HEK293 (cell line): Measurements from ENCODE around the gene RASL11A.
A peak's percentile ranks its signal among the peaks of the same experiment; 100 is the strongest.
"Not testable (repeated sequence)": the region's sequence is repeated elsewhere in the genome, so short reads cannot be mapped to it uniquely, and the experiment has no call there.

Experiments used
- CTCF ChIA-PET: fragments of 350-600 bp; formaldehyde crosslinking; extraction: SDS; loops from one replicate; lab custom pipeline; 2021; ENCODE audit warnings: antibody characterized with exemption; lab: Yijun Ruan, JAX
- POLR2A ChIA-PET: fragments of 300-600 bp; formaldehyde crosslinking; extraction: SDS; loops from one replicate; lab custom pipeline; 2020; ENCODE audit warnings: antibody characterized with exemption, inconsistent platforms; lab: Yijun Ruan, JAX
- H3K27ac ChIP-seq: fragments of 200-500 bp; sonication (Bioruptor generic); 2 replicates; pipeline ENCODE4 v1.5.1; 2014; ENCODE audit warnings: low read depth, low read length, control low read depth, inconsistent platforms; ENCODE audit errors: extremely low read depth
- H3K36me3 ChIP-seq, 2 experiments: fragments of 200-500 bp in 1 of 2; sonication (Bioruptor generic) in 1 of 2; 1 replicate in 1 of 2; 2 replicates in 1 of 2; pipeline ENCODE4 v1.5.1; 2014 to 2017; ENCODE audit warnings: inconsistent platforms in 2 of 2, low read length in 2 of 2; ENCODE audit not compliant: control insufficient read depth in 2 of 2, insufficient read depth in 1 of 2
- H3K4me1 ChIP-seq: fragments of 200-500 bp; sonication (Bioruptor generic); 2 replicates; pipeline ENCODE4 v1.5.1; 2014; ENCODE audit warnings: mild to moderate bottlenecking, low read length, inconsistent platforms; ENCODE audit not compliant: control insufficient read depth, insufficient read depth
- H3K4me3 ChIP-seq: 2 replicates; pipeline ENCODE4 v1.5.1; 2011; ENCODE audit warnings: low read depth, mild to moderate bottlenecking, control low read depth, low read length, moderate library complexity
- H3K9me3 ChIP-seq: fragments of 200-500 bp; sonication (Bioruptor generic); 2 replicates; pipeline ENCODE4 v1.5.1; 2014; ENCODE audit warnings: low read depth, low read length, inconsistent platforms; ENCODE audit not compliant: control insufficient read depth, insufficient read depth
- GLI2 ChIP-seq: fragments of 450-650 bp; formaldehyde crosslinking; IDR thresholded peaks from 2 replicates; pipeline ENCODE4; 2017; ENCODE audit warnings: missing biosample characterization, missing genetic modification characterization, low read depth, borderline replicate concordance
- PRDM10 ChIP-seq: fragments of 450-650 bp; formaldehyde crosslinking; IDR thresholded peaks from 2 replicates; pipeline ENCODE4 v1.5.1; 2016; ENCODE audit warnings: missing biosample characterization, missing genetic modification characterization
- REST ChIP-seq: fragments of 450-650 bp; formaldehyde crosslinking; IDR thresholded peaks from 2 replicates; pipeline ENCODE4 v1.5.1; 2016; ENCODE audit warnings: missing biosample characterization, missing genetic modification characterization
- WT1 ChIP-seq: fragments of 450-650 bp; formaldehyde crosslinking; IDR thresholded peaks from 2 replicates; pipeline ENCODE4 v1.5.1; 2016; ENCODE audit warnings: missing biosample characterization, missing genetic modification characterization
- ZBTB11 ChIP-seq: fragments of 450-650 bp; formaldehyde crosslinking; conservative IDR thresholded peaks from 2 replicates; pipeline ENCODE4 v1.5.1; 2016; ENCODE audit warnings: low read depth, missing biosample characterization, missing genetic modification characterization
- ZFHX2 ChIP-seq: fragments of 450-650 bp; formaldehyde crosslinking; conservative IDR thresholded peaks from 2 replicates; pipeline ENCODE4 v1.5.1; 2016; ENCODE audit warnings: missing biosample characterization, missing genetic modification characterization
- ZNF350 ChIP-seq: fragments of 450-650 bp; formaldehyde crosslinking; IDR thresholded peaks from 2 replicates; pipeline ENCODE4 v1.5.0; 2017; ENCODE audit warnings: missing biosample characterization, mild to moderate bottlenecking, missing genetic modification characterization
- ZNF544 ChIP-seq: fragments of 450-650 bp; formaldehyde crosslinking; IDR thresholded peaks from 2 replicates; pipeline ENCODE4 v1.5.0; 2017; ENCODE audit warnings: missing biosample characterization, missing genetic modification characterization
- ZNF555 ChIP-seq: fragments of 450-650 bp; formaldehyde crosslinking; conservative IDR thresholded peaks from 2 replicates; pipeline ENCODE4 v1.5.1; 2017; ENCODE audit warnings: missing biosample characterization, mild to moderate bottlenecking, missing genetic modification characterization, inconsistent platforms

RASL11A gene

GRCh38 chr13:27289011-27289665 lies 18.5 kb downstream of the RASL11A start:
- no peak overlapping the region for H3K4me3 ChIP-seq
- H3K36me3 ChIP-seq = no peaks in the 10 kb centered on the region
- TF ChIP-seq ZNF544 (tag by site-specific recombination) = no peak
- TF ChIP-seq PRDM10 = peak; percentile 47; the same call in 1 of the 2 replicates
- no peak for TF ChIP-seq ZNF555 (tag by site-specific recombination)
- no peak for TF ChIP-seq REST
- no peak for TF ChIP-seq GLI2 (tag by site-specific recombination)
- no peak for TF ChIP-seq ZNF350 (tag by site-specific recombination)
- 0 out of 2 replicates have a peak, but pooled peaks have one; percentile 14 for TF ChIP-seq WT1 (tag by site-specific recombination)
- CTCF ChIA-PET = interaction anchor here (0.7 kb wide), 1 partner anchor 336 kb away, joined by 3 read pairs; no protein-coding TSS in a partner anchor
- POLR2A ChIA-PET = no interaction called here
- H3K9me3 ChIP-seq = no peaks in the 10 kb centered on the region
- H3K4me1 ChIP-seq = 0 out of 2 replicates have a peak, but pooled peaks cover 4% of the 10 kb centered on the region
- H3K27ac ChIP-seq = no peak overlapping the region

- no peak for TF ChIP-seq ZFHX2
- TF ChIP-seq ZBTB11 = peak; percentile 69
- TF ChIP-seq, all 188 proteins: peak for 1
- no peak overlapping the region for H3K4me3 ChIP-seq
- H3K27ac ChIP-seq = no peak overlapping the region
- no peaks in the 10 kb centered on the region for H3K9me3 ChIP-seq
- ChIA-PET CTCF (no interaction called here), POLR2A (no interaction called here)
- no peaks in the 10 kb centered on the region for H3K4me1 ChIP-seq
- no peaks in the 10 kb centered on the region for H3K36me3 ChIP-seq
Observed at GRCh38 chr13:27290715-27291114, 20.1 kb downstream of the RASL11A start.

- H3K27ac ChIP-seq, H3K4me1 ChIP-seq, H3K36me3 ChIP-seq, POLR2A ChIA-PET, H3K9me3 ChIP-seq, H3K4me3 ChIP-seq: not testable (repeated sequence)
- CTCF ChIA-PET = interaction anchor here (0.7 kb wide), 1 partner anchor 68 kb away, joined by 3 read pairs; no protein-coding TSS in a partner anchor
Observed at GRCh38 chr13:27291967-27292366, 21.3 kb downstream of the RASL11A start.
